Loucy (cell line): ENCODE results near the gene PGF.
A peak's percentile ranks its signal among the peaks of the same experiment; 100 is the strongest.

Experiments used
- H2AFZ ChIP-seq: fragments of 200-600 bp; sonication (generic); 2 replicates; pipeline ENCODE4 v1.6.0; 2016; ENCODE audit warnings: antibody characterized with exemption, mild to moderate bottlenecking, low read length, moderate library complexity
- H3F3A ChIP-seq: fragments of 200-600 bp; 2 replicates; pipeline ENCODE4 v1.6.0; 2016; ENCODE audit warnings: antibody characterized with exemption, low read depth, mild to moderate bottlenecking
- H3K27me3 ChIP-seq: fragments of 200-600 bp; sonication (generic); 2 replicates; pipeline ENCODE4 v1.6.1; 2014; ENCODE audit warnings: low read length, mild to moderate bottlenecking; ENCODE audit not compliant: insufficient read depth, poor library complexity, severe bottlenecking
- H3K36me3 ChIP-seq: fragments of 200-600 bp; sonication (generic); 2 replicates; pipeline ENCODE4 v1.6.1; 2016; ENCODE audit warnings: low read length; ENCODE audit not compliant: insufficient read depth
- H3K4me1 ChIP-seq: fragments of 200-600 bp; sonication (generic); 2 replicates; pipeline ENCODE4 v1.5.1; 2014; ENCODE audit warnings: low read length, mild to moderate bottlenecking; ENCODE audit not compliant: insufficient read depth, poor library complexity, severe bottlenecking
- H3K4me2 ChIP-seq: fragments of 200-600 bp; sonication (generic); 2 replicates; pipeline ENCODE4 v1.6.0; 2014; ENCODE audit warnings: antibody characterized with exemption, low read length, low read depth, mild to moderate bottlenecking; ENCODE audit not compliant: poor library complexity, severe bottlenecking
- H3K4me3 ChIP-seq: fragments of 200-600 bp; sonication (generic); 2 replicates; pipeline ENCODE4 v1.5.1; 2014; ENCODE audit warnings: low read length, mild to moderate bottlenecking, mixed read lengths; ENCODE audit not compliant: poor library complexity, severe bottlenecking
- H3K79me2 ChIP-seq: fragments of 200-600 bp; sonication (generic); 2 replicates; pipeline ENCODE4 v1.6.1; 2014; ENCODE audit warnings: low read length; ENCODE audit not compliant: insufficient read depth
- H3K9ac ChIP-seq: fragments of 200-600 bp; sonication (generic); 2 replicates; pipeline ENCODE4 v1.6.0; 2014; ENCODE audit warnings: mild to moderate bottlenecking, low read depth, low read length, moderate library complexity; ENCODE audit not compliant: poor library complexity, severe bottlenecking
- H3K9me2 ChIP-seq: fragments of 200-600 bp; sonication (generic); replicated peaks from 2 replicates; pipeline ENCODE4 v1.6.1; 2016; ENCODE audit warnings: low read depth, low read length, mixed read lengths
- H3K9me3 ChIP-seq: fragments of 200-600 bp; sonication (generic); 2 replicates; pipeline ENCODE4 v1.6.1; 2014; ENCODE audit warnings: mild to moderate bottlenecking, antibody characterized with exemption, low read length, low read depth; ENCODE audit not compliant: insufficient read depth
- H4K20me1 ChIP-seq: fragments of 200-600 bp; sonication (generic); 2 replicates; pipeline ENCODE4 v1.6.0; 2014; ENCODE audit warnings: antibody characterized with exemption, low read length, mild to moderate bottlenecking; ENCODE audit not compliant: insufficient read depth, poor library complexity, severe bottlenecking
- EZH2phosphoT487 ChIP-seq: fragments of 200-600 bp; IDR thresholded peaks from 2 replicates; pipeline ENCODE4 v1.6.1; 2018; ENCODE audit warnings: antibody characterized with exemption, mild to moderate bottlenecking, moderate library complexity, borderline replicate concordance
- TF ChIP-seq, protein P1 (sequence below): fragments of 200-600 bp; sonication (generic); conservative IDR thresholded peaks from 2 replicates; pipeline ENCODE4 v1.5.1; 2014; ENCODE audit warnings: mild to moderate bottlenecking, antibody characterized with exemption, low read length

The PGF gene

GRCh38 chr14:74980731-74981461, 25.5 kb upstream of the PGF start:
- Histone ChIP-seq H3K36me3 (no peaks in the 10 kb centered on the region), H3F3A (no peaks in the 10 kb centered on the region), H3K79me2 (no peaks in the 10 kb centered on the region), H3K9me2 (no peaks in the 10 kb centered on the region), H2AFZ (no peak overlapping the region), H3K27me3 (no peaks in the 10 kb centered on the region), H3K4me2 (no peak overlapping the region), H3K4me3 (no peak overlapping the region), H4K20me1 (no peaks in the 10 kb centered on the region), H3K9me3 (no peaks in the 10 kb centered on the region), H3K4me1 (no peaks in the 10 kb centered on the region), H3K9ac (no peak overlapping the region)
- TF ChIP-seq, protein P1, sequence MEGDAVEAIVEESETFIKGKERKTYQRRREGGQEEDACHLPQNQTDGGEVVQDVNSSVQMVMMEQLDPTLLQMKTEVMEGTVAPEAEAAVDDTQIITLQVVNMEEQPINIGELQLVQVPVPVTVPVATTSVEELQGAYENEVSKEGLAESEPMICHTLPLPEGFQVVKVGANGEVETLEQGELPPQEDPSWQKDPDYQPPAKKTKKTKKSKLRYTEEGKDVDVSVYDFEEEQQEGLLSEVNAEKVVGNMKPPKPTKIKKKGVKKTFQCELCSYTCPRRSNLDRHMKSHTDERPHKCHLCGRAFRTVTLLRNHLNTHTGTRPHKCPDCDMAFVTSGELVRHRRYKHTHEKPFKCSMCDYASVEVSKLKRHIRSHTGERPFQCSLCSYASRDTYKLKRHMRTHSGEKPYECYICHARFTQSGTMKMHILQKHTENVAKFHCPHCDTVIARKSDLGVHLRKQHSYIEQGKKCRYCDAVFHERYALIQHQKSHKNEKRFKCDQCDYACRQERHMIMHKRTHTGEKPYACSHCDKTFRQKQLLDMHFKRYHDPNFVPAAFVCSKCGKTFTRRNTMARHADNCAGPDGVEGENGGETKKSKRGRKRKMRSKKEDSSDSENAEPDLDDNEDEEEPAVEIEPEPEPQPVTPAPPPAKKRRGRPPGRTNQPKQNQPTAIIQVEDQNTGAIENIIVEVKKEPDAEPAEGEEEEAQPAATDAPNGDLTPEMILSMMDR = no peak
- TF ChIP-seq EZH2phosphoT487 = no peak

GRCh38 chr14:74980398-74980730, 25.0 kb upstream of the PGF start:
- Histone ChIP-seq H3K4me1 (no peaks in the 10 kb centered on the region), H3K9ac (no peak overlapping the region), H3F3A (no peaks in the 10 kb centered on the region), H4K20me1 (no peaks in the 10 kb centered on the region), H3K79me2 (no peaks in the 10 kb centered on the region), H3K9me3 (no peaks in the 10 kb centered on the region), H3K4me3 (no peak overlapping the region), H3K36me3 (no peaks in the 10 kb centered on the region), H3K9me2 (no peaks in the 10 kb centered on the region), H3K4me2 (no peak overlapping the region), H3K27me3 (no peaks in the 10 kb centered on the region), H2AFZ (no peak overlapping the region)
- TF ChIP-seq, protein P1 = no peak
- no peak for TF ChIP-seq EZH2phosphoT487

GRCh38 chr14:74979442-74980397, 24.3 kb upstream of the PGF start:
- Histone ChIP-seq H3F3A (no peaks in the 10 kb centered on the region), H2AFZ (no peak overlapping the region), H3K9me3 (no peaks in the 10 kb centered on the region), H3K9ac (no peak overlapping the region), H3K36me3 (no peaks in the 10 kb centered on the region), H3K9me2 (no peaks in the 10 kb centered on the region), H3K79me2 (no peaks in the 10 kb centered on the region), H3K4me1 (no peaks in the 10 kb centered on the region), H3K4me2 (no peak overlapping the region), H3K4me3 (no peak overlapping the region), H3K27me3 (no peaks in the 10 kb centered on the region), H4K20me1 (no peaks in the 10 kb centered on the region)
- TF ChIP-seq, protein P1 = 0 out of 2 replicates have a peak, but pooled peaks have one; percentile 9
- no peak for TF ChIP-seq EZH2phosphoT487
